GM19467 (cell line): ENCODE data around the gene ATP10A.
"Not testable (repeated sequence)": the region's sequence is repeated elsewhere in the genome, so short reads cannot be mapped to it uniquely, and the experiment has no call there.

Experiments used
- ATAC-seq: cut with Tn5 transposase; IDR thresholded peaks from one replicate; pipeline ENCODE4 v1.9.1; 2021; ENCODE audit warnings: mild to moderate bottlenecking, moderate library complexity; ENCODE audit not compliant: unreplicated experiment

The ATP10A gene

DNA sequence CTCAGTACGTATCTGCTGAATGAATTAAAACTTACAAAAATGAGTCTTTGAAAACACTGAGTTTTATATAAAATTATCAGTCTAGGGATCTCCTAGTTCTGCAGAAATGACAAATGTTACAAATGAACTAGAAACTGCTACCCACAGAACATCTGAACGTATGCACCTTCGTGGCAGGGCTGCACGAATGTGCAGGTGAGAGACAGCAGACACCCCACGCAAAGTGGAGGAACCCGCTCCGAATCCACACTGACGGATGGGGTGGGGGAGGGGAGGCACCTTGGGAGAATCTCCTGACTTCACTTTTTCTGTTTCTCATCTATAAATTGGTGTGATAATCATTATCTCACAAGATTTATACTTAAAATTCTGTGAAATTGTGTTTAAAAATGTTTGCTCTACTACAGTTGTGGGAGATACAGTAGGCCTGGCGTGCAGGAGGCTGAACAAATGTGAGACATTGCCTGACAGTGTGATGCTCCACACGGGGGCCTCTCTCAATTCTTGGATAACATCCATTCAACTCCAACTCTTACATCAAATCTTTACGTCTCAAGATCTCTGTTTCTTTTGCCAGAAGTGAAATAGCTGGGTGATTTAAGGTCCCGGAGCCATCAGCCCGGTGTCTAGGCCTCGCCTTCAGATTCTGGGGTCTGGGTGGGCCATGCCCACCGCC is 86.9 kb downstream of the ATP10A start:
- no peak for ATAC-seq

GRCh38 chr15:25775317-25775912 is 87.7 kb downstream of the ATP10A start:
- no peak for ATAC-seq

GRCh38 chr15:25774871-25775270 is 88.3 kb downstream of the ATP10A start:
- ATAC-seq = no peak

- ATAC-seq = no peak
Measured at GRCh38 chr15:25773248-25773647, 89.9 kb downstream of the ATP10A start.

GRCh38 chr15:25772500-25772899 is 90.6 kb downstream of the ATP10A start:
- no peak for ATAC-seq

DNA sequence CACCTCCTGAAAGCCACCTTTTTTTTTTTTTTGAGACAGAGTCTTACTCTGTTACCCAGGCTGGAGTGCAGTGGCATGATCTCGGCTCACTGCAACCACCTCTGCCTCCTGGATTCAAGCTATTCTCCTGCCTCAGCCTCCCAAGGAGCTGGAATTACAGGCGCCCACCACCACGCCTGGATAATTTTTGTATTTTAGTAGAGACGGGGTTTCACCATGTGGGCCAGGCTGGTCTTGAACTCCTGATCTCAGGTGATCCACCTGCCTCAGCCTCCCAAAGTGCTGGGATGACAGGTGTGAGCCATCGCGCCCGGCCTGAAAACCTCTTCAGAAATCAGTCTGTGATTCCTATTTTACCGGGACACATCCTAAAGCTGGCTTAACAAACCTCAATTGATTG is 91.4 kb downstream of the ATP10A start:
- not testable (repeated sequence) for ATAC-seq

GRCh38 chr15:25771338-25771706 is 91.8 kb downstream of the ATP10A start:
- no peak for ATAC-seq

DNA sequence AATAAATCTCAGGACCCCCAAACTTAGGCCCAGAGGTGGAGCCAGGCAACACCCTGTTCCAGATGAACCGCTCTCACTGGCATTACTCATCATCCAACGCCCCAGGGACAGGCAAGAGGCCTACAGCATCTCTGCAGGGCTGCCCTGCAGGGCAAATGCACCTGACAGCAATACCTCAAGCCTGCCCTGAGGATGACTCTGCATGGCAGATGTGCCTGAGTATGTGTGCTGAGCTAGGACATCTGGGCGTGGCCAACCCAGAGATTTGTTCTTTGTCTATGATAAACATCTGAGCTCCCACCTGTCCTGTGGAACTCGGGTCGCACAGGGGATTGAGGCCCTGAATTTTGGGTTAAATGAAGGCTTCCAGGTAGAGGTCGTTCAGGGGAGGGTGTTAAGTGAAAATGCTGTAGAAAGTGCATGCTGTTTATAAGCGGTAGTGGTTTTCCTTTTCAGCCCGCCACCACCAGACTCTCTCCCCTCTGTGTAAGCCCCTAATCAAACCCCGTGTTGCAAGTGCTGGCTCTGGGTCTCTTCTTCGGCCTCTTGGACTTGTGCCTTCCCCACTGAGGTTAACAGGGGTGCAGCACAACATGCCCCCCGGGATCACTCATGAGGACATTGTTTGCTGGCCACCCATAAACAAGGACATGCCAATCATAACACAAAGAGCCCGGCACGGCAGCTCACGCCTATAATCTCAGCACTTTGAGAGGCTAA is 92.3 kb downstream of the ATP10A start:
- ATAC-seq = no peak

DNA sequence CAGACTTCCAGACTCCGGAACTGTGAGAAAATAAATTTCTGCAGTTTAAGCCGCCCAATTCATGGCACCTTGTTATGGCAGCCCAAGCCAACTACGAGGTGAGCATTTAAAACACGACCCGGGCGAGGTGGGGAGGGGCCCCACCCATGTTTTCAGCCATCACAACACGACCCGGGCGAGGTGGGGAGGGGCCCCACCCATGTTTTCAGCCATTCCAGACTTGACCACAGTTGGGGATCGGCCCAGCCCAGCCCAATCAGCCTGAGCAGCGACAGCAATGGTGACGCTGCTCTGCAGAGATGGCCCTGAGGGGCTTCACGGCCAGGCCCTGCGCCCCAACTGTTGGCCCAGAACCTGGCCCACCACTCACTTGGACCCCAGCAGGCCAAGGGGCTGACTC is 93.1 kb downstream of the ATP10A start:
- no peak for ATAC-seq

- no peak for ATAC-seq
Measured at GRCh38 chr15:25768271-25768670, 94.9 kb downstream of the ATP10A start.

DNA sequence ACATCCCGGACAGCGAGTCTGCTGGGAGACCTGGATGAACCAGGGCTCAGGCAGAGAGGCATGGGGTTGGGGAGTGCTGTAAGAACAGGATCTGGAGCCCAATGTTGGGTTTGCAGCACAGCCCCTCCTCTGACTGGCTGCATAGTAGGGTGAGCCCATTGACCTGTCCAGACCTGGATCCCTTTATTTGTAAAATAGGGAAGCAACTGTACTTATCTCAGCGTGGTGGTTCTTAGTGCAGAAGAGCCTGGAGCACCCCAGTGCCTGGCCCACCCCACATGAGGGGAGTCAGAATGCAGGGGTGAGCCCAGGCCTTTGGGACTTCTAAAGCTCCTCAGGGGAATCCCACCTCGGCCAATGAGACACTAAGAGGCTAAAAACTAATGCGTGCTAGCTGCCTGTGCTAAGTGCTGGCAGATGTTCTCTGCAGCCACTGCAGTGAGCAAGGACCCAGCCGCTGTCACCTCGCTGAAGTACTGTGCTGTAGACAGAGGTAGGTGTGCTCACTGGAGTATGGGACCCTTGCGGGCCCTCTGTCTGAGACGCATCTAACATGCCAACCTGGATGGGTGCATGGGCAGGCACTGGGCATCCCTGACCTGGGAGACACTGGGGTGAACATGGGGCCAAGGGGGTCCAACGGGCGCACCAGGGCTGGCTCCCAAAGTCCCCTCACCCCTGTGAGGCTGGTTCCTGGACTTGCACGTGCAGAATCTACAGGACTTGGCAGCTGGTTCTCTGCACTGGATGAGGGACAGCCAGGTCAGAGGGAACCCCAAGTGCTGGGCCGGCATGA is 95.6 kb downstream of the ATP10A start:
- no peak for ATAC-seq

DNA sequence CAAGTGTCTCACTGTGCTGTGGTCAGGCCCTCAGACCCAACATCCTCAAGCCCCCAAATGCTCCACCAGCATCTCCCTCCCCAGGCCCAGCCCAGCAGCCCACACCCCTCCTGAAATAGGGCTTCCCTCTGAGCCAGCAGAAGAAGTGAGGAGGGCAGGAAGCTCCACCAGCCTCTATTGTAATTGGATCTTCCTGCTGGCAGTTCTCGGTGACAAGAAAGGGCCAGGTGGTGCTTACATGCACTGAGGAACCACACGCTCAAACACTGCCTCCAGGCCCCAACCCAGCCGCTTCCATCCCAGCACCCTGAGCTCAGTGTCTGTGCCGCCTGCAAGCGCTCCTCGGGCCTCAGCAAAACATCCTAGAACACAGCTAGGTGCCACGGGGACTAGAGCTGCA is 96.7 kb downstream of the ATP10A start:
- ATAC-seq = no peak

DNA sequence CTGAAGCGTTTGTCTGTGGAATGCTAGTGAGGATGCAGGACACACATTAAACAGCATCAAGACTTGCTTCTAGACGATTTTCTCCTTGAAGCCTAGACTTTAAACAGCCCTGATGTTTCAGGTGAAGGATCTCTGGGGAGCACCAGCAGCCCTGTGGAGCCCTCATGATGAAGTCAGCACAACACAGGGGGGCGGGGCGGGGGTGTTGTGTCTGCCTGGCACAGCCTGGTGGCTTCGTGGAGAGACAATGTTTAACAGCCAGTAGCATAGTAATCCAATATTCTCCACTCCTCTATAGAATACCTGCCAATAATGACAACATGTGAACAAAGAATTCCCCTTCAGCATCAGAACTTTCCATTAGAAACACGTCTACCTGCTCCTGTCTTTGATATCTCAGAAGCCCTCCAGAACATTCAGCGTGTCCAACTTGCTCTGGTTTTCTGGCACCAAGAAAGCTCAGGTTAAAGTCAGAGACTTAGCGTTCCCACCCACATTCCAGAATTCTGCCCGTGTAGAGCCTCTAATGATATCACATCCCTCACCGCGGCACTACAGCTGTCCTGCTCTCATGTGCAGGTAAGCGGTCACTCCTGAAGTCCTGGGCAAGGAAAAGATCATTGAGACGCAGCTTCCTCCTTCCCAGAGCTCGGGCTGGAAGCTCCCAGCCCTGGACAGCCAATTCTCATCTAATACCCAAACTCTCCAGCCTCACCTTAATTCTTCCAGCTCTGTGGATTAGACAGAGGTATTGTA is 98.0 kb downstream of the ATP10A start:
- ATAC-seq = no peak

DNA sequence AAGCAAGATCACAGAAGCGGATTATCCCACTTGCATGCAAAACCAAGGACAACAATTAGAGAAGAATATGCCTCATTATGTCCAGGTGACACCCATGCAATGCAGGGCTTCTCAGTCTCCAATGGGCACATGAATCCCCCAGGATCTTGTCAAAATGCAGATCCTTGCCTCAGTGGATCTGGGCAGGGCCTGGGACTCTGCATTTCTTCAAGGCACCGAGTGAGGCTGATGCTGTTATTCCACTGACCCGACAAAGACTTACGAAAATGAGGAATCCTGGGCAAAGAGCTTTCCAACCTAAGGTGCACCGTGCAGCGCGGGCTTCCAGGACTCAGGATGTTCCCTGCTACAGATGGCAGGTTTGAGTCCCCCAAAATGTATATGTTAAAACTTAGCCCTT is 99.2 kb downstream of the ATP10A start:
- ATAC-seq = no peak

- no peak for ATAC-seq
Measured at GRCh38 chr15:25763331-25763751, 99.8 kb downstream of the ATP10A start.

DNA sequence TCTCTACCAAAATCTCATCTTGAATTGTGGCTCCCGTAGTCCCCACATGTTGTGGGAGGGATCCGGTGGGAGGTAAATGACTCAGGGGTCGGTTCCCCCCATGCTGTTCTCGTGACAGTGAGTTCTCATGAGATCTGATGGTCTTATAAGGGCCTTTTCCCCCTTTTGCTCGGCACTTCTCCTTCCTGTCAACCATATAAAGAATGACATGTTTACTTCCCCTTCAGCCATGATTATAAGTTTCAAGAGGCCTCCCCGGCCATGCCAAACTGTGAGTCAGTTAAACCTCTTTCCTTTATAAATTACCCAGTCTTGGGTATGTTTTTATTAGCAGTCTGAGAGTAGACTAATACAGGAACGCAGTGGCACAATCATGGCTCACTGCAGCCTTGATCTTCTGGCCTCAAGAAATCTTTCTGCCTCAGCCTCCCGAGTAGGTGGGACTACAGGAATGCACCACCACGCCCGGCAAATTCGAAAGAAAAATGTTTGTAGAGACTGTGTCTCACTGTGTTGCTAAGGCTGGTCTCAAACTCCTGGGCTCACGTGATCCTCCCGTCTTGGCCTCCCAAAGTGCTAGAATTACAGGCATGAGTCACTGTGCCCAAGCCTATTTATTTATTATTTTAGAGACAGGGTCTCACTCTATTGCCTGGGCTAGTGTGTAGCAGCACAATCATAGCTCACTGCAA is 101.0 kb downstream of the ATP10A start:
- no peak for ATAC-seq

GRCh38 chr15:25759421-25759820 is 103.7 kb downstream of the ATP10A start:
- no peak for ATAC-seq

DNA sequence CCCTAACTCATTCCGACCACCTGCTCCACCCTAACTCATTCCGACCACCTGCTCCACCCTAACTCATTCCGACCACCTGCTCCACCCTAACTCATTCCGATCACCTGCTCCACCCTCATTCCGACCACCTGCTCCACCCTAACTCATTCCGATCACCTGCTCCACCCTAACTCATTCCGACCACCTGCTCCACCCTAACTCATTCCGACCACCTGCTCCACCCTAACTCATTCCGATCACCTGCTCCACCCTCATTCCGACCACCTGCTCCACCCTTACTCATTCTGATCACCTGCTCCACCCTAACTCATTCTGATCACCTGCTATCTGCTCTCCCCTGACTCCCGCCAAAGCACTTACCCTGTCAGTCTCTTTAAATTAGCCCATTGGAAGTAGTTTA is 104.5 kb downstream of the ATP10A start:
- not testable (repeated sequence) for ATAC-seq

DNA sequence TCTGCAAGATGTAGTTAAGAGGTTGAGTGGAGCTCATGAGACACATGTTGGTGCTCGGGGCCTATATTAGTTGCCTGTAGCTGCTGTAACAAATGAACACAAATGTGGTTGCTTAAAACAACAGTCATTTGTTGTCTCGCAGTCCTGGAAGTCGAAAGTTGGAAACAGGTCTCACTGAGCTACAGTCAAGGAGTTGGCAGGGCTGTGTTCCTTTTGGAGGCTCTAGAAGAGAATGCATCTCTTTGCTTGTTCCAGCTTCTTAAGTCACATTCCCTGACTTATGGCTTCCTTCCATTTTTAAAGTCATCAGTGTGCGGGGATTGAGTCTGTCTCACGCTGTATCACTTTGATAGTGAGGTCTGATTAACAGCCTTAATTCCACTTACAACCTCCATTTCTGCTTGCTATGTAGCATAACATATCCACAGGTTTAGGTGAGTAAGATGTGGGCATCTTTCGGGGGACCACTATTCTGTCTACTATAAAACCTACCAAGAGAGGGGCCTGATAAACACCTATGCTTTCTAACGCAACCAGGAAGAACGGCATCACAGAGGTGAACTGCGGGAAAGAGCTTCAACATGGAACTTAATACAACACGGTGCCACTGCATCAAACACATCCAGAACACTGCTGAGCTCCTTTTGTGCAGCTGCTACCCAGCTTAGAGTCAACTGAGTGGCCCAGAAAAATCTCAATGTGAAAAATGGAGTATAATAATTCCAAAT is 119.4 kb downstream of the ATP10A start:
- ATAC-seq = no peak
